ENCODE results near the gene SORCS1.

GRCh38 chr10:106864031-106864430, 300.5 kb downstream of the SORCS1 start:
- no peak for TF ChIP-seq POLR2AphosphoS5 (IDR thresholded peaks at IDR 0.05)
- TF ChIP-seq CTCF (IDR thresholded peaks at IDR 0.05) = no peak
